DLD1 (cell line): ENCODE results near the gene BRD3.
"Not testable (repeated sequence)": the region's sequence is repeated elsewhere in the genome, so short reads cannot be mapped to it uniquely, and the experiment has no call there.

ENCODE experiments used
- in situ Hi-C: cut with HindIII; loops from 2 replicates; pipeline ENCODE4 v1.10.0; 2017; ENCODE audit warnings: low sequenced_read_pairs

Gene BRD3

GRCh38 chr9:134067904-134068743 lies at the start of gene BRD3:
TSS of gene BRD3 (minus strand) at chr9:134068026. CDS start at chr9:134053477, 14,549 bp downstream.
- in situ Hi-C loops = no loop called here

GRCh38 chr9:134112561-134112960 lies 44.7 kb upstream of the BRD3 start:
- in situ Hi-C loops = no loop called here

- in situ Hi-C loops = no loop called here
These were observed 43.2 kb upstream of the BRD3 start for GRCh38 chr9:134111064-134111463.

- in situ Hi-C loops = no loop called here
These were observed 35.7 kb upstream of the BRD3 start for GRCh38 chr9:134103391-134103998.

- in situ Hi-C loops = no loop called here
These were observed 33.9 kb upstream of the BRD3 start for GRCh38 chr9:134101623-134102149.

GRCh38 chr9:134101133-134101532 lies 33.3 kb upstream of the BRD3 start:
- in situ Hi-C loops = not testable (repeated sequence)

GRCh38 chr9:134100040-134100439 lies 32.2 kb upstream of the BRD3 start:
- in situ Hi-C loops = no loop called here

- in situ Hi-C loops = no loop called here
These were observed 31.4 kb upstream of the BRD3 start for GRCh38 chr9:134099123-134099761.

GRCh38 chr9:134089972-134090371 lies 22.1 kb upstream of the BRD3 start:
- in situ Hi-C loops = no loop called here

- in situ Hi-C loops = no loop called here
These were observed 20.4 kb upstream of the BRD3 start for GRCh38 chr9:134088063-134088725.

GRCh38 chr9:134085674-134086073 lies 17.8 kb upstream of the BRD3 start:
- in situ Hi-C loops = no loop called here

GRCh38 chr9:134083451-134083850 lies 15.6 kb upstream of the BRD3 start:
- in situ Hi-C loops = no loop called here

- in situ Hi-C loops = no loop called here
These were observed 8.8 kb upstream of the BRD3 start for GRCh38 chr9:134076644-134077043.

GRCh38 chr9:134075689-134076088 lies 7.9 kb upstream of the BRD3 start:
- in situ Hi-C loops = not testable (repeated sequence)

GRCh38 chr9:134073500-134073899 lies 5.7 kb upstream of the BRD3 start:
- in situ Hi-C loops = no loop called here

GRCh38 chr9:134072683-134073082 lies 4.9 kb upstream of the BRD3 start:
- in situ Hi-C loops = not testable (repeated sequence)

GRCh38 chr9:134071149-134071548 lies 3.3 kb upstream of the BRD3 start:
- in situ Hi-C loops = no loop called here

- in situ Hi-C loops = no loop called here
These were observed 1.9 kb upstream of the BRD3 start for GRCh38 chr9:134069480-134070399.

GRCh38 chr9:134068744-134069479 lies 1.1 kb upstream of the BRD3 start:
- in situ Hi-C loops = no loop called here
